GM20000 (cell line): ENCODE results near the gene EXOC3L1.

ENCODE experiments used
- DNase-seq: peaks from one replicate; pipeline ENCODE4 v3.0.0; 2012; ENCODE audit warnings: low spot score
- TF ChIP-seq, protein P1 (sequence below): IDR thresholded peaks from 2 replicates; pipeline ENCODE4 v1.5.1; 2012; ENCODE audit warnings: mild to moderate bottlenecking, control low read depth; ENCODE audit errors: extremely low read depth, missing control alignments

The EXOC3L1 gene

GRCh38 chr16:67215706-67216105, 25.8 kb upstream of the EXOC3L1 start:
- no peak for DNase-seq
- TF ChIP-seq, protein P1, sequence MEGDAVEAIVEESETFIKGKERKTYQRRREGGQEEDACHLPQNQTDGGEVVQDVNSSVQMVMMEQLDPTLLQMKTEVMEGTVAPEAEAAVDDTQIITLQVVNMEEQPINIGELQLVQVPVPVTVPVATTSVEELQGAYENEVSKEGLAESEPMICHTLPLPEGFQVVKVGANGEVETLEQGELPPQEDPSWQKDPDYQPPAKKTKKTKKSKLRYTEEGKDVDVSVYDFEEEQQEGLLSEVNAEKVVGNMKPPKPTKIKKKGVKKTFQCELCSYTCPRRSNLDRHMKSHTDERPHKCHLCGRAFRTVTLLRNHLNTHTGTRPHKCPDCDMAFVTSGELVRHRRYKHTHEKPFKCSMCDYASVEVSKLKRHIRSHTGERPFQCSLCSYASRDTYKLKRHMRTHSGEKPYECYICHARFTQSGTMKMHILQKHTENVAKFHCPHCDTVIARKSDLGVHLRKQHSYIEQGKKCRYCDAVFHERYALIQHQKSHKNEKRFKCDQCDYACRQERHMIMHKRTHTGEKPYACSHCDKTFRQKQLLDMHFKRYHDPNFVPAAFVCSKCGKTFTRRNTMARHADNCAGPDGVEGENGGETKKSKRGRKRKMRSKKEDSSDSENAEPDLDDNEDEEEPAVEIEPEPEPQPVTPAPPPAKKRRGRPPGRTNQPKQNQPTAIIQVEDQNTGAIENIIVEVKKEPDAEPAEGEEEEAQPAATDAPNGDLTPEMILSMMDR = no peak

- DNase-seq = no peak
- TF ChIP-seq, protein P1 = no peak
Measured at GRCh38 chr16:67213197-67214019, 23.5 kb upstream of the EXOC3L1 start.

DNA sequence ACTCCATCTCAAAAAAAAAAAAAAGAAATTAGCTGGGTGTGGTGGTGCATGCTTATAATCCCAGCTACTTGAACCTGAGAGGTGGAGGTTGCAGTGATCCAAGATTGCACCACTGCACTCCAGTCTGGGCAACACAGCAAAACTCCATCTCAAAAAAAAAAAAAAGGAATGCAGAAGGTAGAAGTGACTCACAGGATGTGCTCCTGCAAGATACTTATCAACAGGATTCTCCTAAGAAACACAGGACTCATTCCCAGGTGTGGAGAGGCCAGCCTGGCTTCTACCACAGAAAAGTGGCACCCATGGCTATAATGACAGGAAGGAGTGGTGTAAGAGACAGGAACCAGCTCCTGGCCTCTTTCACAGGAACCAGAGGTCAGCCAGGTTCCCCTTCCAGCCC, 22.8 kb upstream of the EXOC3L1 start:
- no peak for DNase-seq
- TF ChIP-seq, protein P1 = no peak

GRCh38 chr16:67211674-67212073, 21.7 kb upstream of the EXOC3L1 start:
- TF ChIP-seq, protein P1 = no peak
- no peak for DNase-seq

GRCh38 chr16:67210069-67210937, 20.4 kb upstream of the EXOC3L1 start:
- no peak for DNase-seq
- TF ChIP-seq, protein P1 = no peak

DNA sequence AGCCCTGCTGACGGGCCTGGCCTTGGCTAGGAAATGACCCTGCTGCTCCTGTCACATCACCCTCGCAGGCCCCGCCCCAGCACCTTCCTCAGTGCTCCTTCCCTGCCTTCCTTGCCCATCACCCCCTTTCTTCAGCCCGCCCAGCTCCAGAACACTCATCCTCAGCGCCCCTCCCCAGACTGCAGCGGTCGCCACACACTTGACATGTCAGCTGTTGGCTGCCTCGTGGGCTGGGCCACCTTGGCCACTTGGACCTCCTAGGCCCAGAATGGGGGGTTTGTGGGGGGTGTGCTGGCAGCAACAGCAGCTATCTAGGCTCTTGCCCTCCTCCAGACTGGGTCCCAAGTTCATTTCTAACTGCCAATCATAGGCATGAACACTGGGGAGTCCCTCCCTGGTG, 19.6 kb upstream of the EXOC3L1 start:
- TF ChIP-seq, protein P1 = no peak

More for the DNA sequence above, 19.6 kb upstream of the EXOC3L1 start:
- DNase-seq = no peak
